Endothelial cell of umbilical vein (primary cell): ENCODE data around the gene PRKG1. TPM values are rescaled to one million over a fixed set of nuclear protein-coding genes. Genes with fewer than 3 reads are reported as not detected.
A peak's percentile ranks its signal among the peaks of the same experiment; 100 is the strongest.

ENCODE experiments used
- BruUV-seq: library from RNA; stranded (reverse); fragments of 400-500 nt; replicated peaks from 2 replicates; lab custom pipeline; 2021; lab: Mats Ljungman, UMichigan
- CTCF ChIA-PET: fragments of 300-600, 350-600 bp; sonication (Branson Sonifier 250); formaldehyde crosslinking; loops from one replicate; lab custom pipeline; 2021; ENCODE audit warnings: antibody characterized with exemption, inconsistent platforms; lab: Charles Lee
- POLR2A ChIA-PET: fragments of 300-600, 350-600 bp; sonication (Branson Sonifier 250); formaldehyde crosslinking; loops from one replicate; lab custom pipeline; 2021; ENCODE audit warnings: antibody characterized with exemption, inconsistent platforms; lab: Charles Lee
- DNase-seq: peaks from one replicate; pipeline ENCODE4 v3.0.0-alpha.2; 2011; ENCODE audit warnings: low read depth, low spot score
- FAIRE-seq: peaks from 2 replicates; lab custom pipeline; 2011; peaks lifted over from hg19 to GRCh38; lab: Jason Lieb, UNC
- H2AFZ ChIP-seq: 2 replicates; pipeline ENCODE4 v1.6.0; 2012; ENCODE audit warnings: low read depth, low read length, control low read depth, inconsistent platforms
- H3K27ac ChIP-seq: 2 replicates; pipeline ENCODE4 v1.5.1; 2011; ENCODE audit warnings: low read depth, mild to moderate bottlenecking, control low read depth, low read length, moderate library complexity; ENCODE audit not compliant: insufficient read depth
- H3K27me3 ChIP-seq, 2 experiments: 2 replicates each; pipeline versions ENCODE4 v1.6.0 to v1.6.1; 2011; ENCODE audit warnings: low read length in 2 of 2, mixed read lengths in 1 of 2; ENCODE audit not compliant: control insufficient read depth in 2 of 2, insufficient read depth in 2 of 2
- H3K36me3 ChIP-seq, 2 experiments: 2 replicates in 1 of 2; 3 replicates in 1 of 2; pipeline ENCODE4 v1.5.1; 2011; ENCODE audit warnings: low read length in 2 of 2, mild to moderate bottlenecking in 1 of 2, moderate library complexity in 1 of 2; ENCODE audit not compliant: control insufficient read depth in 2 of 2, insufficient read depth in 2 of 2; ENCODE audit errors: extremely low read depth in 1 of 2
- H3K4me1 ChIP-seq: 3 replicates; pipeline ENCODE4 v1.5.1; 2011; ENCODE audit warnings: mild to moderate bottlenecking, low read length; ENCODE audit not compliant: control insufficient read depth, insufficient read depth; ENCODE audit errors: extremely low read depth
- H3K4me2 ChIP-seq: 2 replicates; pipeline ENCODE4 v1.6.1; 2011; ENCODE audit warnings: low read length, control low read depth, mixed read lengths; ENCODE audit not compliant: insufficient read depth
- H3K4me3 ChIP-seq, 3 experiments: fragments of 200-600 bp in 1 of 3; sonication (generic), shearing (Covaris generic) in 1 of 3; replicated peaks in 1 of 3; 2 replicates each; pipeline ENCODE4 v1.5.1; 2011 to 2016; ENCODE audit warnings: control low read depth in 3 of 3, low read length in 3 of 3, mild to moderate bottlenecking in 2 of 3, inconsistent platforms in 1 of 3, low read depth in 1 of 3, moderate library complexity in 1 of 3; ENCODE audit not compliant: insufficient read depth in 1 of 3
- H3K79me2 ChIP-seq: 2 replicates; pipeline ENCODE4 v1.6.0; 2012; ENCODE audit warnings: low read length, inconsistent platforms; ENCODE audit not compliant: control insufficient read depth, insufficient read depth
- H3K9ac ChIP-seq: replicated peaks from 2 replicates; pipeline ENCODE3; 2011; ENCODE audit warnings: low read length, control low read depth; ENCODE audit not compliant: insufficient read depth; ENCODE audit errors: extremely low read depth
- H3K9me1 ChIP-seq: replicated peaks from 3 replicates; pipeline ENCODE4 v1.6.0; 2011; ENCODE audit warnings: mild to moderate bottlenecking, low read length; ENCODE audit not compliant: control insufficient read depth, insufficient read depth; ENCODE audit errors: extremely low read depth
- H3K9me3 ChIP-seq: replicated peaks from 2 replicates; pipeline ENCODE4 v1.5.1; 2012; ENCODE audit warnings: low read length, inconsistent platforms; ENCODE audit not compliant: control insufficient read depth, insufficient read depth
- H4K20me1 ChIP-seq: replicated peaks from 2 replicates; pipeline ENCODE3; 2011; ENCODE audit warnings: mild to moderate bottlenecking, low read length; ENCODE audit not compliant: control insufficient read depth, insufficient read depth; ENCODE audit errors: extremely low read depth
- CTCF ChIP-seq, 2 donors: IDR thresholded peaks; 1 replicate in 1 of 2; 2 replicates in 1 of 2; pipeline ENCODE4 v1.5.1; 2011; ENCODE audit warnings: low read length in 2 of 2, mild to moderate bottlenecking in 2 of 2, moderate library complexity in 2 of 2, control low read depth in 1 of 2, inconsistent platforms in 1 of 2, low read depth in 1 of 2; ENCODE audit not compliant: insufficient read depth in 1 of 2; ENCODE audit errors: extremely low read depth in 1 of 2
- EZH2 ChIP-seq: IDR thresholded peaks from 2 replicates; pipeline ENCODE4 v1.6.1; 2012; ENCODE audit warnings: borderline replicate concordance, low read depth, mild to moderate bottlenecking, moderate library complexity, low read length, inconsistent platforms; ENCODE audit not compliant: severe bottlenecking
- FOS ChIP-seq: IDR thresholded peaks from 2 replicates; pipeline ENCODE4 v1.6.1; 2011; ENCODE audit warnings: mild to moderate bottlenecking, low read length, moderate library complexity, borderline replicate concordance; ENCODE audit not compliant: insufficient read depth
- GATA2 ChIP-seq: IDR thresholded peaks from 2 replicates; pipeline ENCODE4 v1.7.0; 2011; ENCODE audit warnings: low read depth, mild to moderate bottlenecking, moderate library complexity, mixed read lengths, low read length; ENCODE audit not compliant: insufficient read length, insufficient read depth
- JUN ChIP-seq: IDR thresholded peaks from 2 replicates; pipeline ENCODE4 v1.6.1; 2011; ENCODE audit warnings: borderline replicate concordance, low read depth; ENCODE audit not compliant: insufficient read length, insufficient read depth
- MYC ChIP-seq: IDR thresholded peaks from one replicate; pipeline ENCODE4 v1.6.1; 2011; ENCODE audit warnings: mild to moderate bottlenecking, low read depth, low read length
- POLR2A ChIP-seq: IDR thresholded peaks from 2 replicates; pipeline ENCODE4 v1.6.1; 2012; ENCODE audit warnings: low read depth, mild to moderate bottlenecking, control low read depth, low read length
- POLR2AphosphoS5 ChIP-seq: IDR thresholded peaks from 2 replicates; pipeline ENCODE4 v1.6.1; 2012; ENCODE audit warnings: low read depth, mild to moderate bottlenecking, control low read depth, low read length, moderate library complexity; ENCODE audit not compliant: insufficient read depth
- dilution Hi-C: fragments of 300-500 bp; cut with MboI; formaldehyde crosslinking; loops from one replicate; pipeline ENCODE4 v1.15.0; 2019; ENCODE audit warnings: low sequenced_read_pairs; ENCODE audit not compliant: extremely low pct_ligation_motif_present
- intact Hi-C: fragments of 100-400 bp; cut with micrococcal nuclease; formaldehyde crosslinking; loops from one replicate; pipeline ENCODE4 v1.10.0; 2022
- polyA plus RNA-seq, 4 experiments: library from polyadenylated mRNA; depleted of rRNA in 3 of 4; stranded (reverse) in 3 of 4; unstranded in 1 of 4; fragments of >200 nt; gene quantifications; 2 replicates each; pipeline versions ENCODE4 v1.2.1 to v1.2.3, GENCODE V29; 2011 to 2012; ENCODE audit warnings: missing spikeins in 1 of 4
- total RNA-seq: library from RNA; stranded (reverse); gene quantifications from 2 replicates; pipeline ENCODE4 v1.2.3, GENCODE V29; 2021
- TF ChIP-seq, protein P1 (sequence below): IDR thresholded peaks from 2 replicates; pipeline ENCODE4 v1.6.1; 2011; ENCODE audit not compliant: insufficient read depth, insufficient read length

PRKG1 gene
- total and polyA plus RNA-seq, 2 donors (not counting 3 experiments of a cell fraction or from before 2014, with no cell fraction given): 0.01 to 0.18 TPM

DNA sequence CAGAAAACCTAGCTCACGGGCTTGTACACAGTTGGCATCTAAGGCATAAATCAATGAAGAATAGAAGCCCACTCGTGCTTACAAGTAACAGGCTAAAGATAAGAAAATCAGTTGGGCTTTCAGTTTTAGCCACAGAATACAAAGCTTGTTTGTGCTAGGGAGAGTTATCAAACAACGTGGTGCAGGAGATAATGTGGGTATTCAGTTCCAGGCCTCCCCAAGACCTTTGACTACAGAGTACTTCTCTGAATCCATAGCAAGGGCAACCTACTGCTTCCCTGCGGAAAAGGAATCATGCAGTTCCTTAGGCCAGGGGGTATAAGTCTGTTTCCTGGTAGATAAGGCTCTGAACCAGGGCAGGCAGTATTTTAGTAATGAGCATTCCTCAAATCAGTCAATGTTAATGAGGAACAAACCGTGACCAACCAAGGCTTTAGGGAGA, 844.6 kb downstream of the PRKG1 start:
- Histone ChIP-seq H3K9me3 (no peaks in the 10 kb centered on the region), H3K27me3 (no peaks in the 10 kb centered on the region), H4K20me1 (no peaks in the 10 kb centered on the region), H3K4me2 (peak overlapping the region; percentile 40), H3K4me1 (peaks cover 21% of the 10 kb centered on the region), H3K79me2 (no peaks in the 10 kb centered on the region), H3K27ac (peak overlapping the region; percentile 28), H3K9ac (peak overlapping the region; percentile 8), H2AFZ (peak overlapping the region; percentile 46), H3K36me3 (no peaks in the 10 kb centered on the region), H3K9me1 (no peaks in the 10 kb centered on the region), H3K4me3 (no peak overlapping the region)
- FAIRE-seq (peak; percentile 88), DNase-seq (peak; percentile 96)
- POLR2A ChIA-PET: no interaction called here
- no TSS peak for BruUV-seq
- intact Hi-C loops (no loop called here), dilution Hi-C loops (no loop called here)
- CTCF ChIA-PET: interaction anchor here (1.0 to 1.5 kb wide), 3 partner anchors 9 to 85 kb away, joined by 3 to 4 read pairs (median 3); no protein-coding TSS in a partner anchor
- TF ChIP-seq POLR2AphosphoS5: peak; percentile 78
- peak; percentile 33 for TF ChIP-seq FOS
- no peak for TF ChIP-seq CTCF (IDR thresholded peaks at IDR 0.05; ENCODE audit: extremely low read depth in 1 of 2, insufficient read depth in 1 of 2, low read depth in 1 of 2, low read length in 2 of 2)
- no peak for TF ChIP-seq MYC
- TF ChIP-seq, protein P1, sequence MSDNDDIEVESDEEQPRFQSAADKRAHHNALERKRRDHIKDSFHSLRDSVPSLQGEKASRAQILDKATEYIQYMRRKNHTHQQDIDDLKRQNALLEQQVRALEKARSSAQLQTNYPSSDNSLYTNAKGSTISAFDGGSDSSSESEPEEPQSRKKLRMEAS: no peak
- peak; percentile 97 for TF ChIP-seq GATA2
- peak; percentile 78 for TF ChIP-seq POLR2A
- TF ChIP-seq JUN: peak; percentile 46
- TF ChIP-seq EZH2: no peak
